ENCODE measurements around the gene TMEM131. TPM values are rescaled to one million over a fixed set of nuclear protein-coding genes. Genes with fewer than 3 reads are reported as not detected.

TMEM131 gene, protein sequence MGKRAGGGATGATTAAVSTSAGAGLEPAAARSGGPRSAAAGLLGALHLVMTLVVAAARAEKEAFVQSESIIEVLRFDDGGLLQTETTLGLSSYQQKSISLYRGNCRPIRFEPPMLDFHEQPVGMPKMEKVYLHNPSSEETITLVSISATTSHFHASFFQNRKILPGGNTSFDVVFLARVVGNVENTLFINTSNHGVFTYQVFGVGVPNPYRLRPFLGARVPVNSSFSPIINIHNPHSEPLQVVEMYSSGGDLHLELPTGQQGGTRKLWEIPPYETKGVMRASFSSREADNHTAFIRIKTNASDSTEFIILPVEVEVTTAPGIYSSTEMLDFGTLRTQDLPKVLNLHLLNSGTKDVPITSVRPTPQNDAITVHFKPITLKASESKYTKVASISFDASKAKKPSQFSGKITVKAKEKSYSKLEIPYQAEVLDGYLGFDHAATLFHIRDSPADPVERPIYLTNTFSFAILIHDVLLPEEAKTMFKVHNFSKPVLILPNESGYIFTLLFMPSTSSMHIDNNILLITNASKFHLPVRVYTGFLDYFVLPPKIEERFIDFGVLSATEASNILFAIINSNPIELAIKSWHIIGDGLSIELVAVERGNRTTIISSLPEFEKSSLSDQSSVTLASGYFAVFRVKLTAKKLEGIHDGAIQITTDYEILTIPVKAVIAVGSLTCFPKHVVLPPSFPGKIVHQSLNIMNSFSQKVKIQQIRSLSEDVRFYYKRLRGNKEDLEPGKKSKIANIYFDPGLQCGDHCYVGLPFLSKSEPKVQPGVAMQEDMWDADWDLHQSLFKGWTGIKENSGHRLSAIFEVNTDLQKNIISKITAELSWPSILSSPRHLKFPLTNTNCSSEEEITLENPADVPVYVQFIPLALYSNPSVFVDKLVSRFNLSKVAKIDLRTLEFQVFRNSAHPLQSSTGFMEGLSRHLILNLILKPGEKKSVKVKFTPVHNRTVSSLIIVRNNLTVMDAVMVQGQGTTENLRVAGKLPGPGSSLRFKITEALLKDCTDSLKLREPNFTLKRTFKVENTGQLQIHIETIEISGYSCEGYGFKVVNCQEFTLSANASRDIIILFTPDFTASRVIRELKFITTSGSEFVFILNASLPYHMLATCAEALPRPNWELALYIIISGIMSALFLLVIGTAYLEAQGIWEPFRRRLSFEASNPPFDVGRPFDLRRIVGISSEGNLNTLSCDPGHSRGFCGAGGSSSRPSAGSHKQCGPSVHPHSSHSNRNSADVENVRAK (N-terminal part only)
- 20.2 and 26.8 TPM in 2 replicates for total RNA-seq

DNA sequence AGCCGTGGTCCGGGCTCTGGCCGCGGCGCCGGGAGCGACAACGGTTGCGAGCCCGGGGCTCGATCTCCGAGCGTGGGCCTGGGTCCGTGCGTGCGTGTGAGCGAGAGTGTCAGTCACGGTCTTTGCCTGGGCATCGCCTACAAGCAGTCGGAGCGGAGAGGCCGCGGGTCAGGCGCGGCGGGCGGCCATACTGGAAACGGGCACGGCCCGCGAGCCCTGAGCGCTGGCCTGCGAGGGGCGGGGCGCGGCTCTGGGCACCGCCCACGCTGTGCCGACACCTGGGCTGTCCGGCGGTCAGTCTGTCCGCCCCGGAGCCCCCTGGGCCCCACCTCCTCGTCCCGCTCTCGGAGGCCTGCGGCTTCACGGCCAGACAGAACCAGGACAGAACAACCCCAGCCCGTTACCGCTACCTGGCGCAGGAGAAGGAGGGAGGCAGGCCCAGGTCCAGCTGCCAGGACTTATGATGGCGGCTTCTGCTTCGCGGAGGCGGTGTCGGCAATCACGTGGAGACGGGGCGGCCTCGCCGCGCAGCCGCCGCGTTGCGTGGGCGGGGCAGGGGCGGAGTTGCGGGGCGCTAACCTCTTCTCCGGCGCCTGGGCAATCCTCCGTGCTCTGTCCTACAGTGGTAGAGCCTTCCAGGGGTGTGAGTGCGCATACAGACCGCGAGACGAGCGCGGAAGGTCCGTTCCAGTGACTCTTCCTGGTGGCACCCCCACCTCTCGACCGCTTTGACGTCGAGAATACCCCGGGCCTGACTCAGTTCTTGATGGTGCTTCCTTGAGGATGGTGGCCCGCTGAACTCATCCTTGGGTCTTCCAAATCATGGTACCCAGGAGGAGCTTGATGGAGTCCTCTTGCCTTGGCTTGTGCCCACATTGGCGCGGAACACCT is at the start of gene TMEM131:
Gene TMEM131, minus strand, starts transcription at position 215 of the 891 bp plus-strand sequence. CDS start 286 bp downstream, outside the sequence.

DNA sequence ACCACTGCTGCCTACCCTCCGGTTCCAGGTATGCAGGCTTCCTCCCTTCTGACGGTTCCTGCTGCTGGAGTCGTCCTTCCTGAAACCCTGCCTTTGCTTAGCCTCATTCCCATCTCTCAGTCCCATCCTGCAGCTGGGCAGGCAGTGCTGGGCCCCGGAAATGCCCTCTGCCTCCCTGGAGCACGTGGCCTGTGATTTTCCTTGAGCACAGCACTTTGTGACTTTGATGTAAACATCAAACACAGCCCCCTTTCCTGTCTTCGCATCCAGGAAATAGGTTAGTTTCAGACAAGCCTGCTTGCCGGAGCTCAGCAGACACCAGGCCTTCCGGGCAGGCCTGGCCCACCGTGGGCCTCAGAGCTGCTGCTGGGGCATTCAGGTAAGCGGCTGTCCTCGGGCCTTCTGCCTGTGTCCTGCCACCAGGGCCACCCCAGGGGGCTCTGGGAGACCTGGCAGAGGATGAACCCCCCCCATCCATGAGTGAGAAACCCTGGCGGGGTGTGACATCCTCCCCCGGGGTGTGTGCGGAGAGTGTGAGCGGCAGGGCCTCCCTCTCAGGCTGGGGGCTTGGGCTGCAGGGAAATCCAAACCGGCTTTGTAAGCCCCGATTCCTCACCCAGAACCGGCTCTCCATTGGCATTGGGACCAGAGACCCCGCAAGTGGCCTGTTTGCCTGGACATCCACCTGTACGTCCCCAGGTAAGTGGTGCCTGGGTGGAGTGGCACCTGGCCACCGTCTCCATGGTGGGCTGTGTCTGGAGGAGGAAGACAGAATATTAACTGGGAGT is 282.3 kb downstream of the TMEM131 start, which contains the start of gene ZAP70:
Gene ZAP70, plus strand, starts transcription at position 281 of the 788 bp plus-strand sequence. CDS start 10,461 bp downstream, outside the sequence.

Other genes starting within 250 kb of the TMEM131 start
- gene VWA3B, start 91.2 kb upstream of the TMEM131 start, total RNA-seq, result under 0.01 and 0.09 TPM in 2 replicates